Panc1 (cell line): ENCODE measurements around the gene IGLON5. TPM values are rescaled to one million over a fixed set of nuclear protein-coding genes. Genes with fewer than 3 reads are reported as not detected.

Experiments used
- ATAC-seq: fragments of 200-7000 bp; cut with Tn5 transposase; 2 replicates; pipeline ENCODE4 v1.9.1; 2020; ENCODE audit warnings: mild to moderate bottlenecking, moderate library complexity
- BruUV-seq: library from RNA; stranded (reverse); fragments of 400-500 nt; replicated peaks from 2 replicates; lab custom pipeline; 2021; lab: Mats Ljungman, UMichigan
- CTCF ChIA-PET: fragments of 300-600 bp; sonication (Branson Sonifier 250); formaldehyde crosslinking; loops from one replicate; lab custom pipeline; 2022; ENCODE audit warnings: antibody characterized with exemption; lab: Charles Lee
- POLR2A ChIA-PET: fragments of 300-600 bp; sonication (Branson Sonifier 250); formaldehyde crosslinking; loops from one replicate; lab custom pipeline; 2022; ENCODE audit warnings: antibody characterized with exemption; lab: Charles Lee
- DNase-seq: peaks from one replicate; pipeline ENCODE4 v3.0.0-alpha.2; 2010; ENCODE audit warnings: low read depth, low spot score
- H3K27ac ChIP-seq: 2 replicates; pipeline ENCODE4 v1.5.1; 2011; ENCODE audit warnings: mild to moderate bottlenecking, low read length, inconsistent platforms
- H3K27me3 ChIP-seq: fragments of 200-500 bp; sonication (Bioruptor generic); 2 replicates; pipeline ENCODE4 v1.6.0; 2014; ENCODE audit warnings: low read length, inconsistent platforms; ENCODE audit not compliant: control insufficient read depth, insufficient read depth
- H3K36me3 ChIP-seq: fragments of 200-500 bp; sonication (Bioruptor generic); 2 replicates; pipeline ENCODE4 v1.5.1; 2014; ENCODE audit warnings: inconsistent platforms, mild to moderate bottlenecking, low read length, moderate library complexity; ENCODE audit not compliant: control insufficient read depth, insufficient read depth
- H3K4me1 ChIP-seq: 2 replicates; pipeline ENCODE4 v1.5.1; 2011; ENCODE audit warnings: inconsistent platforms, mild to moderate bottlenecking, low read length, moderate library complexity; ENCODE audit not compliant: control insufficient read depth, insufficient read depth
- H3K4me3 ChIP-seq, 2 experiments: 2 replicates each; pipeline ENCODE4 v1.5.1; 2011 to 2012; ENCODE audit warnings: low read depth in 2 of 2, low read length in 2 of 2, mild to moderate bottlenecking in 2 of 2, inconsistent platforms in 1 of 2, moderate library complexity in 1 of 2
- H3K9me3 ChIP-seq: fragments of 200-500 bp; sonication (Bioruptor generic); 2 replicates; pipeline ENCODE4 v1.5.1; 2014; ENCODE audit warnings: low read depth, mild to moderate bottlenecking, inconsistent platforms, low read length, moderate library complexity; ENCODE audit not compliant: control insufficient read depth, insufficient read depth
- POLR2AphosphoS5 ChIP-seq: IDR thresholded peaks from 2 replicates; pipeline ENCODE4 v1.6.1; 2012; ENCODE audit warnings: mild to moderate bottlenecking, low read depth, low read length, moderate library complexity
- SIN3A ChIP-seq: IDR thresholded peaks from 2 replicates; pipeline ENCODE4 v1.6.1; 2012; ENCODE audit warnings: low read depth, mild to moderate bottlenecking, low read length, moderate library complexity, borderline replicate concordance; ENCODE audit not compliant: insufficient read depth
- TCF7L2 ChIP-seq: IDR thresholded peaks from 2 replicates; pipeline ENCODE4 v1.6.1; 2011; ENCODE audit warnings: mild to moderate bottlenecking, low read depth, low read length, inconsistent platforms
- in situ Hi-C: cut with HindIII; loops from 2 replicates; pipeline ENCODE4 v1.10.0; 2016; ENCODE audit warnings: low sequenced_read_pairs, low pct_unique_long_range_greater_than_20kb
- intact Hi-C: fragments of 100-400 bp; cut with micrococcal nuclease; formaldehyde crosslinking; loops from one replicate; pipeline ENCODE4 v1.10.0; 2022; ENCODE audit not compliant: unreplicated experiment
- total RNA-seq: library from RNA; stranded (reverse); gene quantifications from one replicate; pipeline ENCODE4 v1.2.1, GENCODE V29; 2021; ENCODE audit not compliant: unreplicated experiment
- TF ChIP-seq, protein P1 (sequence below): fragments of 450-650 bp; IDR thresholded peaks from 2 replicates; pipeline ENCODE4 v1.5.1; 2017; ENCODE audit warnings: mild to moderate bottlenecking
- TF ChIP-seq, protein P2 (sequence below), 2 experiments: IDR thresholded peaks; 2 replicates each; pipeline ENCODE4 v1.6.1; 2011 to 2012; ENCODE audit warnings: low read depth in 2 of 2, control low read depth in 1 of 2, low read length in 1 of 2, mild to moderate bottlenecking in 1 of 2, moderate library complexity in 1 of 2; ENCODE audit not compliant: insufficient read depth in 1 of 2

Gene IGLON5
- total RNA-seq, 1 experiment from 2014 or later = 0.13 TPM

GRCh38 chr19:51293571-51294210, 17.8 kb upstream of the IGLON5 start:
- H3K9me3 ChIP-seq = no peaks in the 10 kb centered on the region
- DNase-seq = no peak
- no TSS peak for BruUV-seq

GRCh38 chr19:51294211-51294976, 17.1 kb upstream of the IGLON5 start:
- TF ChIP-seq SIN3A (no peak), TCF7L2 (no peak), POLR2AphosphoS5 (no peak)
- TF ChIP-seq, protein P1, sequence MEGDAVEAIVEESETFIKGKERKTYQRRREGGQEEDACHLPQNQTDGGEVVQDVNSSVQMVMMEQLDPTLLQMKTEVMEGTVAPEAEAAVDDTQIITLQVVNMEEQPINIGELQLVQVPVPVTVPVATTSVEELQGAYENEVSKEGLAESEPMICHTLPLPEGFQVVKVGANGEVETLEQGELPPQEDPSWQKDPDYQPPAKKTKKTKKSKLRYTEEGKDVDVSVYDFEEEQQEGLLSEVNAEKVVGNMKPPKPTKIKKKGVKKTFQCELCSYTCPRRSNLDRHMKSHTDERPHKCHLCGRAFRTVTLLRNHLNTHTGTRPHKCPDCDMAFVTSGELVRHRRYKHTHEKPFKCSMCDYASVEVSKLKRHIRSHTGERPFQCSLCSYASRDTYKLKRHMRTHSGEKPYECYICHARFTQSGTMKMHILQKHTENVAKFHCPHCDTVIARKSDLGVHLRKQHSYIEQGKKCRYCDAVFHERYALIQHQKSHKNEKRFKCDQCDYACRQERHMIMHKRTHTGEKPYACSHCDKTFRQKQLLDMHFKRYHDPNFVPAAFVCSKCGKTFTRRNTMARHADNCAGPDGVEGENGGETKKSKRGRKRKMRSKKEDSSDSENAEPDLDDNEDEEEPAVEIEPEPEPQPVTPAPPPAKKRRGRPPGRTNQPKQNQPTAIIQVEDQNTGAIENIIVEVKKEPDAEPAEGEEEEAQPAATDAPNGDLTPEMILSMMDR = no peak
- TF ChIP-seq, protein P2, sequence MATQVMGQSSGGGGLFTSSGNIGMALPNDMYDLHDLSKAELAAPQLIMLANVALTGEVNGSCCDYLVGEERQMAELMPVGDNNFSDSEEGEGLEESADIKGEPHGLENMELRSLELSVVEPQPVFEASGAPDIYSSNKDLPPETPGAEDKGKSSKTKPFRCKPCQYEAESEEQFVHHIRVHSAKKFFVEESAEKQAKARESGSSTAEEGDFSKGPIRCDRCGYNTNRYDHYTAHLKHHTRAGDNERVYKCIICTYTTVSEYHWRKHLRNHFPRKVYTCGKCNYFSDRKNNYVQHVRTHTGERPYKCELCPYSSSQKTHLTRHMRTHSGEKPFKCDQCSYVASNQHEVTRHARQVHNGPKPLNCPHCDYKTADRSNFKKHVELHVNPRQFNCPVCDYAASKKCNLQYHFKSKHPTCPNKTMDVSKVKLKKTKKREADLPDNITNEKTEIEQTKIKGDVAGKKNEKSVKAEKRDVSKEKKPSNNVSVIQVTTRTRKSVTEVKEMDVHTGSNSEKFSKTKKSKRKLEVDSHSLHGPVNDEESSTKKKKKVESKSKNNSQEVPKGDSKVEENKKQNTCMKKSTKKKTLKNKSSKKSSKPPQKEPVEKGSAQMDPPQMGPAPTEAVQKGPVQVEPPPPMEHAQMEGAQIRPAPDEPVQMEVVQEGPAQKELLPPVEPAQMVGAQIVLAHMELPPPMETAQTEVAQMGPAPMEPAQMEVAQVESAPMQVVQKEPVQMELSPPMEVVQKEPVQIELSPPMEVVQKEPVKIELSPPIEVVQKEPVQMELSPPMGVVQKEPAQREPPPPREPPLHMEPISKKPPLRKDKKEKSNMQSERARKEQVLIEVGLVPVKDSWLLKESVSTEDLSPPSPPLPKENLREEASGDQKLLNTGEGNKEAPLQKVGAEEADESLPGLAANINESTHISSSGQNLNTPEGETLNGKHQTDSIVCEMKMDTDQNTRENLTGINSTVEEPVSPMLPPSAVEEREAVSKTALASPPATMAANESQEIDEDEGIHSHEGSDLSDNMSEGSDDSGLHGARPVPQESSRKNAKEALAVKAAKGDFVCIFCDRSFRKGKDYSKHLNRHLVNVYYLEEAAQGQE (IDR thresholded peaks at IDR 0.05; ENCODE audit: insufficient read depth in 1 of 2, low read depth in 2 of 2, low read length in 1 of 2) = no peak
- no peak for ATAC-seq
- Histone ChIP-seq H3K27me3 (no peaks in the 10 kb centered on the region; the same call in 1 of the 2 replicates), H3K27ac (no peak overlapping the region), H3K4me3 (no peak overlapping the region), H3K4me1 (no peaks in the 10 kb centered on the region), H3K36me3 (no peaks in the 10 kb centered on the region), H3K9me3 (no peaks in the 10 kb centered on the region)
- intact Hi-C loops = no loop called here
- no peak for DNase-seq
- ChIA-PET POLR2A (no interaction called here), CTCF (no interaction called here)
- in situ Hi-C loops = no loop called here
- BruUV-seq = no TSS peak

More at GRCh38 chr19:51293571-51294210, 17.8 kb upstream of the IGLON5 start:
- no peak overlapping the region for H3K27ac ChIP-seq
- intact Hi-C loops (no loop called here), in situ Hi-C loops (no loop called here)
- POLR2A ChIA-PET = no interaction called here
- TF ChIP-seq POLR2AphosphoS5 (no peak), SIN3A (no peak)
- TF ChIP-seq, protein P2 (IDR thresholded peaks at IDR 0.05; ENCODE audit: insufficient read depth in 1 of 2, low read depth in 2 of 2, low read length in 1 of 2) = no peak
- CTCF ChIA-PET = no interaction called here
- H3K4me3 ChIP-seq = no peak overlapping the region
- H3K36me3 ChIP-seq = no peaks in the 10 kb centered on the region
- H3K27me3 ChIP-seq = no peaks in the 10 kb centered on the region; the same call in 1 of the 2 replicates
- H3K4me1 ChIP-seq = no peaks in the 10 kb centered on the region
- ATAC-seq = no peak
